GM23248 (cell line): ENCODE data around the gene SGSM2. TPM values are rescaled to one million over a fixed set of nuclear protein-coding genes. Genes with fewer than 3 reads are reported as not detected.

Experiments
- DNase-seq: peaks from one replicate; pipeline ENCODE4 v3.0.0-alpha.2; 2015
- H2AFZ ChIP-seq: fragments of 200-600 bp; sonication (generic); 2 replicates; pipeline ENCODE4 v1.6.1; 2016; ENCODE audit warnings: antibody characterized with exemption
- H3F3A ChIP-seq: fragments of 200-600 bp; sonication (generic); 2 replicates; pipeline ENCODE4 v1.6.1; 2016; ENCODE audit warnings: mild to moderate bottlenecking, antibody characterized with exemption, mixed run types; ENCODE audit not compliant: insufficient read depth
- H3K27ac ChIP-seq: fragments of 200-600 bp; sonication (generic); 2 replicates; pipeline ENCODE4 v1.5.1; 2016; ENCODE audit warnings: mild to moderate bottlenecking
- H3K27me3 ChIP-seq: fragments of 200-600 bp; sonication (generic); replicated peaks from 2 replicates; pipeline ENCODE4 v1.6.1; 2016; ENCODE audit warnings: mild to moderate bottlenecking; ENCODE audit not compliant: insufficient read depth
- H3K36me3 ChIP-seq: fragments of 200-600 bp; sonication (generic); 2 replicates; pipeline ENCODE4 v1.6.1; 2016; ENCODE audit warnings: low read depth, mild to moderate bottlenecking
- H3K4me1 ChIP-seq: fragments of 200-600 bp; sonication (generic); 2 replicates; pipeline ENCODE4 v1.6.1; 2016; ENCODE audit warnings: mild to moderate bottlenecking; ENCODE audit not compliant: insufficient read depth
- H3K4me2 ChIP-seq: fragments of 200-600 bp; sonication (generic); one replicate; pipeline ENCODE4 v1.6.1; 2016; ENCODE audit warnings: mild to moderate bottlenecking; ENCODE audit not compliant: unreplicated experiment
- H3K4me3 ChIP-seq: fragments of 200-600 bp; sonication (generic); 2 replicates; pipeline ENCODE4 v1.5.1; 2016; ENCODE audit warnings: mild to moderate bottlenecking
- H3K79me2 ChIP-seq: fragments of 200-600 bp; sonication (generic); 2 replicates; pipeline ENCODE4 v1.6.1; 2016; ENCODE audit warnings: mild to moderate bottlenecking; ENCODE audit not compliant: insufficient read depth
- H3K9ac ChIP-seq: fragments of 200-600 bp; sonication (generic); 2 replicates; pipeline ENCODE4 v1.6.1; 2016; ENCODE audit warnings: mild to moderate bottlenecking
- H3K9me2 ChIP-seq: fragments of 200-600 bp; sonication (generic); 2 replicates; pipeline ENCODE4 v1.6.1; 2016; ENCODE audit warnings: mixed run types, mild to moderate bottlenecking, moderate library complexity; ENCODE audit not compliant: insufficient read depth
- H3K9me3 ChIP-seq: fragments of 200-600 bp; sonication (generic); one replicate; pipeline ENCODE4 v1.6.1; 2017; ENCODE audit warnings: low read depth
- H4K20me1 ChIP-seq: fragments of 200-600 bp; sonication (generic); 2 replicates; pipeline ENCODE4 v1.6.0; 2016; ENCODE audit not compliant: insufficient read depth
- EZH2 ChIP-seq: fragments of 200-600 bp; sonication (generic); IDR thresholded peaks from 2 replicates; pipeline ENCODE4 v1.6.1; 2018; ENCODE audit warnings: antibody characterized with exemption, mild to moderate bottlenecking; ENCODE audit not compliant: insufficient read depth, poor library complexity, severe bottlenecking
- EZH2phosphoT487 ChIP-seq: fragments of 200-600 bp; sonication (generic); IDR thresholded peaks from 2 replicates; pipeline ENCODE4 v1.6.1; 2018; ENCODE audit warnings: antibody characterized with exemption, moderate library complexity, mild to moderate bottlenecking, low read depth; ENCODE audit not compliant: insufficient read depth
- WGBS, 2 experiments: methylation state at CpG; one replicate each; pipeline ENCODE4 v1.1.6; 2015 to 2017; ENCODE audit warnings: low lambda C conversion rate in 2 of 2, low coverage in 1 of 2; ENCODE audit errors: missing lambda C conversion rate in 2 of 2; 5-methylcytosine and 5-hydroxymethylcytosine counted together
- in situ Hi-C: fragments of 300-500 bp; cut with MboI; formaldehyde crosslinking; loops from 2 replicates; pipeline ENCODE4 v1.15.0; 2020
- polyA plus RNA-seq: library from polyadenylated mRNA; unstranded; fragments of >200 nt; fragmentation: Nextera tagmentation; extraction: Ambion mirVana; gene quantifications from 2 replicates; pipeline ENCODE4 v1.2.1, GENCODE V29; 2016
- total RNA-seq: library from RNA; depleted of rRNA; stranded (reverse); fragments of >200 nt; shearing (Covaris generic); gene quantifications from 2 replicates; pipeline ENCODE4 v1.2.3, GENCODE V29; 2014

SGSM2 gene
- total and polyA plus RNA-seq, 2 experiments from 2014 or later = 19.8 to 32.3 TPM

DNA sequence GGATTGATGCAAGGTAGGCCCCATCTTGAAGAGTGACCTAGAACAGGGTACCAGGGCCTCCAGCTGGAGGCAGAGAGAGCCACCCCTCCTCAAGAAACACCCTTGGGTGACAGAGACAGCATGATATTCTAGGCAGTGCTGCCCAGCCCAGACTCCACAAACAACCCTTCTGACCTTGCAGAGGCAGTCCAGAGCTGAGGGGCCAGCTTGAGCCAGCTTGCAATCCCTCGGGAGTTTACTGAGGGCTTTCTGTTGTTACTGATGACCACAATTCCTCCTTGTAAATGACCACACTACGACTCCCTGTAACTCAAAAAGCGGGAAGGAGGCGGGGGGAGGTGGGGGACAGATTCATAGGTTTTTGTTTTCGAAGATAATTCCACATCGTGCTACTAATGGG lies 82.2 kb downstream of the SGSM2 start:
- TF ChIP-seq EZH2phosphoT487 (no peak), EZH2 (no peak)
- in situ Hi-C loops = no loop called here
- Histone ChIP-seq H3K4me1 (0 out of 2 replicates have a peak, but pooled peaks cover 6% of the 10 kb centered on the region), H3K27ac (no peak overlapping the region), H3F3A (0 out of 2 replicates have a peak, but pooled peaks cover 6% of the 10 kb centered on the region), H2AFZ (no peak overlapping the region), H3K4me2 (no peak overlapping the region), H3K9ac (no peak overlapping the region), H3K4me3 (no peak overlapping the region), H4K20me1 (no peaks in the 10 kb centered on the region), H3K9me3 (no peaks in the 10 kb centered on the region), H3K27me3 (no peaks in the 10 kb centered on the region), H3K79me2 (no peaks in the 10 kb centered on the region), H3K36me3 (no peaks in the 10 kb centered on the region; the same call in 1 of the 2 replicates), H3K9me2 (no peaks in the 10 kb centered on the region)
- WGBS, 2 experiments = 67 to 81% methylated on average over 6 of the region's 6 CpGs
- no peak for DNase-seq

DNA sequence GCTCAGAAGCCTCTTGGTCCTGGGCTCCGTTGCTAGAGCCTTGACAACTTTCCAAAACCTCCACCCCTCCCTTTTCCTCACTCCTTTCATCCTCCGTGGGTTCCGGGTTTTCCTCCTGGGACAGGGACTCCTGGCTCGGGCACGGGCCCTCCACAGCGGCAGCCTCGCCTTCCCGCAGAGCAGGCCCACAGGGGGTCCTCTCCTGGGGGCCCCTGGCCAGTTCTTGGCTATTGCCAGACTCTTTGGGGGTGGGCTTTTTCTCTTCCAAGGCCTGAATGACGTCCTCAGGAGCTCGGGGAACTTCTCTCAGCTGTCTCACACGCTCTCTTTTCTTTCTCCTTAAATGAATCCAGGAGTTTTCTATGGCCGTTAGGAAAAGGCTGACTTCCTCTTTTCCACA lies 82.9 kb downstream of the SGSM2 start:
- Histone ChIP-seq H2AFZ (no peak overlapping the region), H3K36me3 (no peaks in the 10 kb centered on the region; the same call in 1 of the 2 replicates), H3K9me2 (no peaks in the 10 kb centered on the region), H3K9ac (no peak overlapping the region), H3K4me2 (no peak overlapping the region), H3K4me1 (0 out of 2 replicates have a peak, but pooled peaks cover 6% of the 10 kb centered on the region), H3K4me3 (no peak overlapping the region), H3F3A (0 out of 2 replicates have a peak, but pooled peaks cover 6% of the 10 kb centered on the region), H3K27me3 (no peaks in the 10 kb centered on the region), H4K20me1 (no peaks in the 10 kb centered on the region), H3K79me2 (no peaks in the 10 kb centered on the region), H3K9me3 (no peaks in the 10 kb centered on the region), H3K27ac (no peak overlapping the region)
- 78 to 81% methylated on average over 12 of the region's 12 CpGs for WGBS, 2 experiments
- no peak for DNase-seq
- in situ Hi-C loops = no loop called here
- TF ChIP-seq EZH2 = no peak
- no peak for TF ChIP-seq EZH2phosphoT487

DNA sequence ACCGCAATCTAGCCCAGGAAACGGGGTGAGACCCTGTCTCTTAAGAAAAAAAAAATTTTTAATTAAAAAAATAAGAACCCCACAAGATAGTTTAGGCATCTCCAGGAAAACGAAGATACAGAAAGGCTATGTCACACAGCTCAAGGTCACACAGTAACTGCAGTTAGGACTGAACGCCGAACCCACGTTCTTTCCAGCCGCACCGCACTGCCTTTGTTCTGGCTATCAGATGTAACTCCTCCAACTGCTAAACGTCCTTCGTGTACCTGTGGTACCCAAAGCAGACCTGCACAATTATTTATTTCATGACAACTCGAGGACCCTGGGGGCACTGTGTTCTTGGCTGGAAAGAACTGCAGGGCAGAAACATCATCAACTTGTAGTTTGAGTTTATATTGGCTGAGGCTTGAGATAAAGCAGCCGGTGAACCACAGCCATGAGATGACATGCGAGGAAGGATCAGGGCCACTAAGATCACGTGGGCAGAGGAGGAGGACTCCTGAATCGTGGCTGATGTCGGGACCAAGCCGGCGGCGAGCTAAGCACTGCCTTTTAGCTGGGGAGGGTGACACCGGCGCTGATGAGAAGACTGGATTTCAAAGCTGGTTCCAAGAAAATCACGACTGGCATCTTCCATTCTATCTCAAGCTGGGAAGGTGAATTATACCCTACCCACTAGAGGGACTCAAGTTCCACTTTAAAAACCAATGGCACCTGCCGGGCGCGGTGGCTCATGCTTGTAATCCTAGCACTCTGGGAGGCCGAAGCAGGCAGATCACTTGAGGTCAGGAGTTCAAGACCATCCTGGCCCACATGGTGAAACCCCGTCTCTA lies 84.2 kb downstream of the SGSM2 start:
- TF ChIP-seq EZH2phosphoT487 (no peak), EZH2 (no peak)
- in situ Hi-C loops = no loop called here
- no peaks in the 10 kb centered on the region for H3K79me2 ChIP-seq
- H3K4me1 ChIP-seq = no peaks in the 10 kb centered on the region
- 88 to 89% methylated on average over 27 of the region's 27 CpGs for WGBS, 2 experiments
- H3F3A ChIP-seq = 0 out of 2 replicates have a peak, but pooled peaks cover 3% of the 10 kb centered on the region
- no peaks in the 10 kb centered on the region for H3K9me2 ChIP-seq
- no peak overlapping the region for H2AFZ ChIP-seq
- H3K9ac ChIP-seq = no peak overlapping the region
- no peaks in the 10 kb centered on the region; the same call in 1 of the 2 replicates for H3K36me3 ChIP-seq
- no peak overlapping the region for H3K4me3 ChIP-seq
- no peaks in the 10 kb centered on the region for H3K9me3 ChIP-seq
- H4K20me1 ChIP-seq = no peaks in the 10 kb centered on the region
- H3K27me3 ChIP-seq = no peaks in the 10 kb centered on the region
- no peak for DNase-seq
- no peak overlapping the region for H3K27ac ChIP-seq
- no peak overlapping the region for H3K4me2 ChIP-seq

DNA sequence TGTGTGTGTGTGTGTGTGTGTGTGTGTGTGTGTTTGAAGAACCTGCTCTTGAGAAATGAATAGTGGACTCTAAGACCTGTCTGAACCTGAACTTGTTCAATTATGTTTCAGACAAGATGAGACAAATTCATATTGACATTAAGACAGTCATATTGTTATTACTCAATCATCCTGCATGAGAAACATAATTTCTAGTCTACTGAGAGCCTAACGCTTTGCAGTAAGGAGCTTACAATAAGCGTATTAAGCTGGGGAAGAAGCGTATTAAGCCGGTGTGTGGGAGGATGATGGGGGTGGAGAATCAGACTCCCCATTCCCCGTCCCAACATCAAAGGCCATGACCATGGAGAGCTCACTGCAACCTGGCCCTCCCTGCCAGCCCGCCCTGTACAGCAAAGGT lies 86.0 kb downstream of the SGSM2 start:
- no peaks in the 10 kb centered on the region for H3K9me3 ChIP-seq
- no peaks in the 10 kb centered on the region for H3F3A ChIP-seq
- no peak overlapping the region for H3K27ac ChIP-seq
- TF ChIP-seq EZH2phosphoT487 (no peak), EZH2 (no peak)
- H4K20me1 ChIP-seq = no peaks in the 10 kb centered on the region
- no peak overlapping the region for H3K9ac ChIP-seq
- H3K4me3 ChIP-seq = no peak overlapping the region
- no peaks in the 10 kb centered on the region for H3K9me2 ChIP-seq
- 81 to 87% methylated on average over 6 of the region's 6 CpGs for WGBS, 2 experiments
- no peaks in the 10 kb centered on the region; the same call in 1 of the 2 replicates for H3K36me3 ChIP-seq
- no peak overlapping the region for H3K4me2 ChIP-seq
- no peaks in the 10 kb centered on the region for H3K79me2 ChIP-seq
- DNase-seq = no peak
- in situ Hi-C loops = no loop called here
- H3K4me1 ChIP-seq = no peaks in the 10 kb centered on the region
- no peak overlapping the region for H2AFZ ChIP-seq
- H3K27me3 ChIP-seq = no peaks in the 10 kb centered on the region
